NK-92 (cell line): ENCODE results near the gene ARMC5.

Experiments used
- DNase-seq: peaks from one replicate; lab custom pipeline; 2025; ENCODE audit not compliant: unreplicated experiment; lab: John Stamatoyannopoulos, UW

ARMC5 gene

DNA sequence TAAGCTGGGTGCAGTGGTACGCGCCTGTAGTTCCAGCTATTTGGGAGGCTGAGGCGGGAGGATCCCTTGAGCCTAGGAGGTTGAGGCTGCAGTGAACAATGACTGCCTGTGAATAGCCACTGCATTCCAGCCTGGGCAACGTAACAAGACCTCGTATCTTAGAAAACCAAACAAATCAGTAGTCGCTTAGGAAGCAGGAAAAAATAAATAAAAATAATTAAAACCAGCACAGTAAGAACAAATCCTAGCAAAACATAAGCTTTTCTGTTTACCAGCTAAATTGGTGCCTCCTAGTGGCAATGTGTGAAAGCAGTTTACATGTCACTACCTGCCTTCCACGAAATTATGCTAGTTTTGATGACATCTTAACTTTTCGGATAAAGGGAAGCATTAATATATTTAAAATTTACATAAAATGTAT, 1.3 kb downstream of the ARMC5 start:
- no peak for DNase-seq

DNA sequence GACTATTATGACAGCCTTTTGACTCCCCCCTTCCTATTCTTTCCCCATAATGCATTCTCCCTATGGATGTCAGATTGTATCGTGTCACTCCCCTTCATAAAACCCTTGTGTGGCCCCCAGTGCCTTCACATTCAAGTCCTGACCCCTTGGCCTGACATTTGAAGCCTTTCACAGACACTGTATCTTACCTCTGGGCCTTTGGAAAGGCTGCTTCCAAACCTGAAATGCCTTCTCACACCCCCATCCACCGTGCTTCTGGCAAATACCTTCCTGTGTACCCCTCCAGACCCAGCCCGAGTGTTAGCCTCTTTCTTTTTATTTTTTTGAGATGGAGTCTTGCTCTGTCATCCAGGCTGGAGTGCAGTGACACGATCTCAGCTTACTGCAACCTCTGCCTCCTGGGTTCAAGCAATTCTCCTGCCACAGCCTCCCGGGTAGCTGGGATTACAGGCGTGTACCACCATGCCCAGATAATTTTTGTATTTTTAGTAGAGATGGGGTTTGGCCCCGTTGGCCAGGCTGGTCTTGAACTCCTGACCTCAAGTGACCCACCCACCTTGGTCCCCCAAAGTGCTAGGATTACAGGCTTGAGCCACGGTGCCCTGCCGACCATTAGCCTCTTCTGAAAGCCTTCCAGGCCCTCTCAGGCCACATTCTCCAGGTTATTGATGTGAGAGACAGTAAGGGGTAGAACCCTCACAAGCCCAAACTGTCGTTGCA, 2.1 kb downstream of the ARMC5 start:
- DNase-seq, result no peak

DNA sequence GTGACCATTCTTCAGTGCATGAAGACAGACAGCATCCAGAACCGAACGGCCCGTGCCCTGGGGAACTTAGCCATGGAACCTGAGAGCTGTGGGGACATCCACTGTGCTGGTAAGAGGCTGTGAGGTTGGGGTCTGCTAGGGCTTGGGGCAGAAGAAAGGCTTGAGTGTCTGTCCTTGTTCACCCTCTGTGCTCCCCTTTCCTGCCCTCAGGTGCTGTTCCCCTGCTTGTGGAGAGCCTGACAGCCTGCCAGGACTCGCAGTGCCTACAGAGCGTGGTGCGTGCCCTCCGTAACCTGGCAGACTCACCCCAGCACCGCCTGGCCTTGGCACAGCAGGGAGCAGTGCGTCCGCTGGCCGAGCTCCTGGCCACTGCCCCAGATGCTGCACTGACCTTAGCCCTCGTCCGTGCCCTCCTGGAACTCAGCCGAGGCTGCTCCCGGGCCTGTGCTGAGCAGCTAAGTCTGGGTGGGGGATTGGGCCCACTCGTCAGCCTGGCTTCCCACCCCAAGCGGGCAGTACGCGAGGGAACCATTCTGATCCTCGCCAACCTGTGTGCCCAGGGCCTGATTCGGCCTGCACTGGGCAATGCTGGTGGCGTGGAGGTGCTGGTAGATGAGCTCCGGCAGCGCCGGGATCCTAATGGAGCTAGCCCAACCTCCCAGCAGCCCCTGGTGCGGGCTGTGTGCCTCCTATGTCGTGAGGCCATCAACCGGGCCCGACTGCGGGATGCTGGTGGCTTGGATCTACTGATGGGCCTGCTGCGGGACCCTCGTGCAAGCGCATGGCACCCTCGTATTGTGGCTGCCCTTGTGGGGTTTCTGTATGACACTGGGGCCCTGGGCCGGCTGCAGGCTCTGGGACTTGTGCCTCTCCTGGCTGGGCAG, 2.9 kb downstream of the ARMC5 start:
- DNase-seq, result no peak

- DNase-seq, result no peak
These were observed 5.1 kb downstream of the ARMC5 start for GRCh38 chr16:31464348-31464769.

DNA sequence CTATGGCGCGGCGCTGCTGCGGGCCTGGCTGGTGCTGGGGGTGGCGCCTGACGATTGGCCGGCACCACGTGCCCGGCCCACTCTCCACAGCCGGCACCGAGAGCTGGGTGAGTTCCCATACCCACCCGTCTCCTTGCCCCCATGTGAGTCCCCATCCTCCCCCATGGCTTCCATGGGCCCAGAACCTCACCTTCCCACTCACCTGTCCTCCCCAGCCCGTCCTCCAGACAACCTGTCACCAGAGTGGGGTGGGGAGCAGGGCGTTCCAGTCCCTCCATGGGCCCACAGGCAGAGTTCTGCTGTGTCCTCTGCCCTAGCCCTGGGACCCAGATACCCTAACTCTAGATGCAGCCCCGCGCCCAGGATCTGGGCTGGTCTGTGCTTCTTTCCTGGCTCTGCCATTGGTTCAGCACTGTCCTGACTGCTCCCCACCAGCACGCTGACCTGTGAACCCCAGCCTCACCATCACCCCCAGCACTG, 5.5 kb downstream of the ARMC5 start:
- DNase-seq, result no peak

DNA sequence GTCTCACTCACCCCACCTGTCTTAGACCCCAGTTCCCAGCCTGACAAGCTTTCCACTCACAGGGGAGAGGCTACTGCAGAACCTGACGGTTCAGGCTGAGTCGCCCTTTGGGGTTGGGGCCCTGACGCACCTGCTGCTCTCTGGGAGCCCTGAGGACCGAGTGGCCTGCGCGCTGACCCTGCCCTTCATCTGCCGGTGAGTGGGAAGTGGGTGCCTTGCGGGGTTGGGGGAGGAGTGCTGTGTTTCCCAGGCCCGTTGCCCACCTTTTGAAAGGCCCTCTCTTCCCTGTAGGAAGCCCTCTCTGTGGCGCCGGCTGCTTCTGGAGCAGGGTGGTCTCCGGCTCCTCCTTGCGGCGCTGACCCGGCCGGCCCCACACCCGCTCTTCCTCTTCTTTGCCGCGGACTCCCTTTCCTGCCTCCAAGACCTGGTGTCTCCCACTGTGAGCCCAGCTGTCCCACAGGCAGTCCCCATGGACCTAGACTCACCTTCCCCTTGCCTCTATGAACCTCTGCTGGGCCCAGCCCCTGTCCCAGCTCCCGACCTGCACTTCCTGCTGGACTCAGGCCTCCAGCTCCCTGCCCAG, 6.6 kb downstream of the ARMC5 start:
- no peak for DNase-seq

GRCh38 chr16:31466381-31466841, 7.1 kb downstream of the ARMC5 start:
- no peak for DNase-seq

GRCh38 chr16:31467151-31467773, 8.0 kb downstream of the ARMC5 start:
- no peak for DNase-seq

DNA sequence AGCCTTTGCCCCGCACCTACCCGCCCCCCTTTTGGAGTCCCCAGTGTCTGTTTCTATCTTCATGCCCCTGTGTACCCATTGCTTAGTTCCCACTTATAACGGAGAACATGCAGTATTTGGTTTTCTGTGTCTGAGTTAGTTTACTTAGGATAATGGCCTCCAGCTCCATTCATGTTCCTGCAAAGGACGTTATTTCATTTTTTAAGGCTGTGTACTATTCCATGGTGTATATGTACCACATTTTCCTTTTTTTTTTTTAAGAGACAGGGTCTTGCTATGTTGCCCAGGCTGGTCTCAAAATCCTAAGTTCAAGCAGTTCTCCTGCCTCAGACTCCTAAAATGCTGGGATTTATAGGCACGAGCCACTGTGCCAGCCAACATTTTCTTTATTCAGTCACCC, 8.6 kb downstream of the ARMC5 start:
- no peak for DNase-seq

GRCh38 chr16:31470615-31471014, 11.3 kb downstream of the ARMC5 start:
- no peak for DNase-seq

DNA sequence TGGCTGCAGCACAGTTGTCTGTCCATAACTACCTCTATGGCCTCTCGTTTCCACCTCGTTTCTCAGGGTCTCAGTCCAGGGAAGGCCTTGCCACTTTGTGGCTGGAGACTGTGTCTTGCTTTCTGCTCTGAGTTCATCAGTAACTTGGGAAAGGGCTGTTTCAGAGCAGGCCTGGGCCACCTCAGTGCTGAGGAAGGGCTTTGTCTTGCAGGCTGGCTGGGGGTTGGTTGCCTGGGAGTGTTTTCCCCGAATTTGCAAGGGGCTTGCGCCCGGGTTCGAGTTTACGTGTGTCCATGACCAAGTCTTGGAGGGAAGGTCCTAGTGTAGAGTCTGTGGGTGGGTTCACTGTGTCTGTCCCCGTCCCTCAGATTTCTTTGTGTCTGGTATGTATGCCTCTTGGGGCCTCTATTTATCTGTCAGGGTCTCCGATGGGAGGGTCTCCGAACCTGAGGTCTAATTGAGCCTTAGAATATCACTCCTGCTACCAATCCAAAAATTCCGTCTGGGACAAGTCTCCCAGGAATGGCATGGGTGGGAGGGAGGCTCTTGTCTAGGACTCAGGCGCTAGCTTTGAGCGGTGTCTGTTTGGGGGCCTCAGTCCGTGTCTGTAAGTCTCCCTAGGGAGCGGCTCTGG, 12.1 kb downstream of the ARMC5 start:
- no peak for DNase-seq

DNA sequence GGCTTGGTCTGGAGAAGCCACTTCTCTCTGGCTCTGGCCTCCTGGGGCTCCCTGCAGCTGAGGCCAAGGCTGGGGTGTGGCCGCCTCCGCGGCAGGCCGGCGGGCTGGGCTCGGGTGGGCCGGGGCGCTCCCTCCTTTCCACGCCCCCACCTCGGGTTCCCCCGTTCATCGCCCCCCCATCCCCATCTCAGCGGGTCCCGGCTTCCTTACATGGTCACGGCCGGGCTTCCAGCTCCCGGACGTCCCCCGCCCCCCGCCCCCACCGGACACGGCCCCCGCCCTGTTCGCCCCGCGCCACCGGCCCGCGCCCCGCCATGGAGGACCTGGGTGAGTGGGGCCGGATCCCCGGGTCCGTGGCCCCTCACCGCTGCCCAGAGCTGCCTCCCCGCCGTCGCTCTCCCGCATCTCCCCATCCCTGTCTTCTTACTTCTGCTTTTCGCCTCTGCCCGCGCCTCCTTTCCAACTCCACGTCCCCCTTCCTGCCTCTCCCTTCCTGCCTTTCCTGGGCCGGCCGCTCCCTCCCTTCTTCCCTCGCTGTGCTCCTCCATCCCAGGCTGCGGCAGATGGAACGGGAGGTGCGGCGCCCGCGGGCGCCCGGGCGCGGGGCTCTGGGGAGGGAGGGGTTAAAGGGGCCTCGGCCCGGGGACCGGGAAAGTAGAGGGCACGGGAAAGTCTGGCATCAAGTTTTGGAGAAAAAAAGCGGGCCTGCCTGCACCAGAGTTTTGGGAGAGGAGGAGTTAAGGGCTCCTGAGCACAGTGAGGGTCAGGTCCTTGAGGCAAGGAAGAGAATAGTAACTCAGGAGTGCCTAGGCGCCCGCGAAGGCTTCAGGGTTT, 12.8 kb downstream of the ARMC5 start, which contains the start of gene TGFB1I1:
TGFB1I1 (plus strand) TSS at position 278 of the 834 bp plus-strand sequence; CDS start at position 315, 37 bp downstream.
- no peak for DNase-seq

DNA sequence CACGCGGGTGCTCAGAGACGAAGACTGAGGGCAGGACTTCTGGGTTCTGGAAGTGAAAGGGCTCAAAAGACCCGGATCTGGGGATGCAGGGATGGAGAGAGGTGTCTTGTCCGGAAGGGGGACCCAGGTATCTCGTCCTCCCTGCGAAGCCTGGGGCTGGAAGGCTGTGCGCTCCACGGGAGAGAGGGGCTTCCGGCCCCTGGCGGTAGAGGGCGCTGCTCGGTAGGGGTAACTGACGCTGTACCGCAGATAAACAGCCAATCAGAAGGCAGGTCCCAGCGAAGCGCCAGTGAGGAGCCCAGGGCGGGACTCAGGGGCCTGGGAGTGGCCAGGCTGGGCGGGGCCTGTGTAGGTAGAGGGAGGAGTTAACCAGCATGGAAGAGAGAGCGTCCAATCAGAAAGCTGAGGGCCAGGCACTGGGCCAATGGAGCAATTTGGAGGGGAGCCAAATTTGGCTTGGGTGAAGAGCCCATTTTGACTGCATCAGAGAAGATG, 13.5 kb downstream of the ARMC5 start:
- DNase-seq, result no peak

- DNase-seq, result no peak
These were observed 14.1 kb downstream of the ARMC5 start for GRCh38 chr16:31473264-31473984.

- no peak for DNase-seq
These were observed 14.9 kb downstream of the ARMC5 start for GRCh38 chr16:31474173-31474714.

- no peak for DNase-seq
These were observed 15.8 kb downstream of the ARMC5 start for GRCh38 chr16:31474773-31475738.

GRCh38 chr16:31475946-31476302, 16.6 kb downstream of the ARMC5 start:
- no peak for DNase-seq
